GM21619 (cell line): Measurements from ENCODE around the gene RPL13A.
"Not testable (repeated sequence)": the region's sequence is repeated elsewhere in the genome, so short reads cannot be mapped to it uniquely, and the experiment has no call there.

Experiments used
- ATAC-seq: cut with Tn5 transposase; IDR thresholded peaks from one replicate; pipeline ENCODE4 v1.9.1; 2021; ENCODE audit not compliant: unreplicated experiment

The RPL13A gene

DNA sequence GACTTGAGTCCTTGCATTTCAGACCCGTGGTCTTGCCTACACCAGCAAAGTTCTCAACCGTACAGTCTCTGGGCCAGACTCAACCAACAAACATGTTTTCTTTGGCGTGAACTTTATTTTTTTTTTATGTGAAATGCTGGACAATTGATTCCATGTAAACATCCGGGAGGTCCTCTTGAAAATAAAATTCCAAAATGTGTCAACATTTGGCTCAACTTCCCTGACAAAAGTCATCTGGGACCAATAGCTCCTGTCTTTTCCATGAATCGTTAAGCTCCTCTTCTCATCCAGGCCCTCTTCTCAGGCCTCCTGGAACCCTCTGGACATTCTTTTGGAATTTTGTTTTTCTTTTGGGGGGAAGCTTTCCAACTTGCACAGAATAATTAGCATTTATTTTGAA is 31.6 kb upstream of the RPL13A start:
- no peak for ATAC-seq

GRCh38 chr19:49456326-49456725 is 31.1 kb upstream of the RPL13A start:
- ATAC-seq: no peak

- no peak for ATAC-seq
Observed at GRCh38 chr19:49458567-49458903, 28.9 kb upstream of the RPL13A start.

- no peak for ATAC-seq
Observed at GRCh38 chr19:49459388-49459787, 28.0 kb upstream of the RPL13A start.

DNA sequence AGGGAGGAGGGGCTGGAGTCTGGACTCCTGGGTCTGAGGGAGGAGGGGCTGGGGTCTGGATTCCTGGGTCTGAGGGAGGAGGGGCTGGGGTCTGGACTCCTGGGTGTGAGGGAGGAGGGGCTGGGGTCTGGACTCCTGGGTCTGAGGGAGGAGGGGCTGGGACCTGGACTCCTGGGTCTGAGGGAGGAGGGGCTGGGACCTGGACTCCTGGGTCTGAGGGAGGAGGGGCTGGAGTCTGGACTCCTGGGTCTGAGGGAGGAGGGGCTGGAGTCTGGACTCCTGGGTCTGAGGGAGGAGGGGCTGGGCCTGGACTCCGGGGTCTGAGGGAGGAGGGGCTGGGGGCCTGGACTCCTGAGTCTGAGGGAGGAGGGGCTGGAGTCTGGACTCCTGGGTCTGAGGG is 26.3 kb upstream of the RPL13A start:
- not testable (repeated sequence) for ATAC-seq

DNA sequence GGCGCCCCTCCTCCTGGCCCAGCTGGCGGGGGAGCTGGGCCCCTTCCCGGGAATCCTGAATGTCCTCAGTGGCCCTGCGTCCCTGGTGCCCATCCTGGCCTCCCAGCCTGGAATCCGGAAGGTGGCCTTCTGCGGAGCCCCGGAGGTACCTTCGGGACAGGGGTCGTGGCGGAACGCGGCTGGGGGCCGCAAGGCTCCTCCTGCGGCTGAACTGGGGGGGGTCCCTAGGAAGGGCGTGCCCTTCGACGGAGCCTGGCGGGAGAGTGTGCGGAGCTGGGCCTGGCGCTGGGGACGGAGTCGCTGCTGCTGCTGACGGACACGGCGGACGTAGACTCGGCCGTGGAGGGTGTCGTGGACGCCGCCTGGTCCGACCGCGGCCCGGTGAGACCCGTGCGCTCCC is 25.8 kb upstream of the RPL13A start:
- ATAC-seq: no peak

DNA sequence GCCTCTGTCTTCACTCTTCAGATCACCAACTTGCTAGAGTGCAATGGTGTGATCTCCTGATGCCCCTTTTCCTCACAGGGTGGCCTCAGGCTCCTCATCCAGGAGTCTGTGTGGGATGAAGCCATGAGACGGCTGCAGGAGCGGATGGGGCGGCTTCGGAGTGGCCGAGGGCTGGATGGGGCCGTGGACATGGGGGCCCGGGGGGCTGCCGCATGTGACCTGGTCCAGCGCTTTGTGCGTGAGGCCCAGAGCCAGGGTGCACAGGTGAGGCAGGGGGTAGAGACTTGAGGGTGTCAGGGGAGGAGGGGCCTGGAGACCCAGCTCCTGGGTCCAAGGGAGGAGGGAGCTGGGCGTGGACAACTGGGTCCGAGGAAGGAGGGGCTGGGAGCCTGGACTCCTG is 24.9 kb upstream of the RPL13A start:
- no peak for ATAC-seq

DNA sequence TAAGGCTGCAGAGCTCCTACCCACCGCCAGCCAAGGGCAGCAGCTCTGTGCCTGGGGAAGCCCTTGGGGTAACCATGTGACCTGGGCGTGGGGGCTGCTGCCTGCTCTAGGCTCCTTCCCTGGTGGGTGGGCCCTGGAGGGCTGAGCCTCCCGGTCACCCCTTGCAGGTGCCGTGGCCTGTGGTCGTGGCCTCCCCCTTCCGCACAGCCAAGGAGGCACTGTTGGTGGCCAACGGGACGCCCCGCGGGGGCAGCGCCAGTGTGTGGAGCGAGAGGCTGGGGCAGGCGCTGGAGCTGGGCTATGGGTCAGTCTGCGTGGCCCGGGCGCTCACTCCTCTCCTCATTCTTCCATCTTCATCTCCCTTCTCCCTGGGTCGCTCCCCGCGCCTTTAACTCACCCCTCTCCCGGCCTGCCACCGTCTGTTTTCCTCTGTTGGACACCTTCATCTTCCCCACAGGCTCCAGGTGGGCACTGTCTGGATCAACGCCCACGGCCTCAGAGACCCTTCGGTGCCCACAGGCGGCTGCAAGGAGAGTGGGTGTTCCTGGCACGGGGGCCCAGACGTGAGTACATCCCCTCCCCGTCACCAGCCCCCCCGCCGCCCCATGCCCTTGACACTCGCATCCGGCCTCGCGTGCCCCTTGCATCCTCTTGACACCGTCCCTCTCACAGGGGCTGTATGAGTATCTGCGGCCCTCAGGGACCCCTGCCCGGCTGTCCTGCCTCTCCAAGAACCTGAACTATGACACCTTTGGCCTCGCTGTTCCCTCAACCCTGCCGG is 23.3 kb upstream of the RPL13A start:
- no peak for ATAC-seq

GRCh38 chr19:49465371-49465770 is 22.0 kb upstream of the RPL13A start:
- ATAC-seq: no peak

- no peak for ATAC-seq
Observed at GRCh38 chr19:49468199-49468598, 19.2 kb upstream of the RPL13A start.

GRCh38 chr19:49468746-49469447 is 18.5 kb upstream of the RPL13A start:
- peak; percentile 62 for ATAC-seq

DNA sequence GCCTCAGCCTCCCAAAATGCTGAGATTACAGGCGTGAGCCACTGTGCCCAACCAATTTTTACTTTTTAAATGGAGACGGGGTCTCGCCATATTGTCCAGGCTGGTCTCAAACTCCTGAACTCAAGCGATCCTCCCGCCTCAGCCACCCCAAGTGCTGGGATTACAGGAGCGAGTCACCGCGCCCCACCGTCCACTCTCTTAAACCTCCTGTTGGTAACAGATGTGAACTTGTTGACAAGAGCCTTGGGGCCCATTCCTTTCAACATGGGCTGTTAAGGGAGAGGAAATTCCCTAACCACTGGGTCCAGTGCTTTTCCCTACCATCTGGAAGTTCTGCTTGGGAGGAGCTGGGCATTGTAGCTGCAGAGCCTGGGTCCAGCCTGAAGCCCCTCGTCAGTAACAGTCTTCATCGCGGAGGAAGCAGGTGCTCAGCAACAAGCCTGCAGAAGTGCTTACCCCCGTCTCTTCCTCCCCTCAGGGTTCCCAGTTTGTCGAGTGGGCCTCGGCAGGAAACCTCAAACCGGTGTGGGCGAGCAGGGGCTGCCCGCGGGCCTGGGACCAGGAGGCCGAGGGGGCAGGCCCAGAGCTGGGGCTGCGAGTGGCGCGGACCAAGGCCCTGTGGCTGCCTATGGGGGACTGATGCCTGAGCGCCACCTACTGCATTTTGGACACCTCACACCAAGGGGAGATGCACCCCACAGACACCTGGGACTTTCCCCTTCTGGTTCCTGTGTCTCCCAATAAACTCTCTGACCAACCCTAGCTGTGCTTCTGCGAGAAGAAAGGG is 17.4 kb upstream of the RPL13A start:
- ATAC-seq: no peak

DNA sequence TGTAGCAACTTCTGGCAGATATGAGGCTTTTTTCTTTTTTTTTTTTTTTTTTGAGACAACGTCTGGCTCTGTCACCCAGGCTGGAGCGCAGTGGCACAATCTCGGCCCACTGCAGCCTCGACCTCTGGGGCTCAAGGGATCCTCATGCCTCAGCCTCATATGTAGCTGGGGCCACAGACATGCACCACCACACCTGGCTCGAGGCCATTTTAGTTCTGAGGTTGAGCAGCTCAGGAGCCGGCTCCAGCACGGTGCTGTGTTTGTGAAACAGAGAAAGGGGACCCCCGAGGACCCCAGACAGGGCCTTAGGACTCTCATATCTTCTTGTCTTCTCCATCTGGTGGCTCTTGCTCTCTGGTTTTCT is 16.8 kb upstream of the RPL13A start:
- no peak for ATAC-seq

GRCh38 chr19:49472936-49473335 is 14.5 kb upstream of the RPL13A start:
- no peak for ATAC-seq

DNA sequence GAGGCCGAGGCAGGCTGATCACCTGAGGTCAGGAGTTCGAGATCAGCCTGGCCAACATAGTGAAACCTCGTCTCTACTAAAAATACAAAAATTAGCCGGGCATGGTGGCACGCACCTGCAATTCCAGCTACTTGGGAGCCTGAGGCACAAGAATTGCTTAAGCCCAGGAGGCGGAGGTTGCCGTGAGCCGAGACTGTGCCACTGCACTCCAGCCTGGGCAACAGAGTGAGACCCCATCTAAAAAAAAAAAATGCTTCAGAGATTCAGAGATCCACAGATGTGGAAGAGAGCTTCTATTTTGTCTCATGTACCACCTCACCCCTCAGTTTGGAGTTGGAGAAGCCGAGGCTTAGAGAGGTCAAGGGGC is 13.9 kb upstream of the RPL13A start:
- ATAC-seq: not testable (repeated sequence)

GRCh38 chr19:49473868-49474541 is 13.4 kb upstream of the RPL13A start, which contains the start of gene FLT3LG:
Gene FLT3LG, plus strand, starts transcription at chr19:49474215. Its CDS starts 425 bp downstream, at chr19:49474640.
- ATAC-seq: peak; percentile 49

DNA sequence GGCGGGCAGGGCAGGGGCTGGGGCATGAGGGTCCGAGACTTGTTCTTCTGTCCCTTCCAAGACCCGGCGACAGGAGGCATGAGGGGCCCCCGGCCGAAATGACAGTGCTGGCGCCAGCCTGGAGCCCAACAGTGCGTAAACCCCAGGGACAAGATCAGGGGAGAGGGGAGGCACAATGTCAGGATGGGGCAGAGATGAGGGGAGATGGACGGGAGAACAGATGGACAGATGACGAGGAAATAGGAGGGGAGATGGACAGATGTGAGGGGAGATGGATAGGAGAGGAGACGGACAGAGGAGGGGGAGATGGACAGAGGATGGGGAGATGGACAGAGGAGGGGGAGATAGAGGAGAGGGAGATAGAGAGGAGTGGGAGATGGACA is 12.9 kb upstream of the RPL13A start:
- ATAC-seq: no peak

- ATAC-seq: no peak
Observed at GRCh38 chr19:49475191-49475917, 12.1 kb upstream of the RPL13A start.

DNA sequence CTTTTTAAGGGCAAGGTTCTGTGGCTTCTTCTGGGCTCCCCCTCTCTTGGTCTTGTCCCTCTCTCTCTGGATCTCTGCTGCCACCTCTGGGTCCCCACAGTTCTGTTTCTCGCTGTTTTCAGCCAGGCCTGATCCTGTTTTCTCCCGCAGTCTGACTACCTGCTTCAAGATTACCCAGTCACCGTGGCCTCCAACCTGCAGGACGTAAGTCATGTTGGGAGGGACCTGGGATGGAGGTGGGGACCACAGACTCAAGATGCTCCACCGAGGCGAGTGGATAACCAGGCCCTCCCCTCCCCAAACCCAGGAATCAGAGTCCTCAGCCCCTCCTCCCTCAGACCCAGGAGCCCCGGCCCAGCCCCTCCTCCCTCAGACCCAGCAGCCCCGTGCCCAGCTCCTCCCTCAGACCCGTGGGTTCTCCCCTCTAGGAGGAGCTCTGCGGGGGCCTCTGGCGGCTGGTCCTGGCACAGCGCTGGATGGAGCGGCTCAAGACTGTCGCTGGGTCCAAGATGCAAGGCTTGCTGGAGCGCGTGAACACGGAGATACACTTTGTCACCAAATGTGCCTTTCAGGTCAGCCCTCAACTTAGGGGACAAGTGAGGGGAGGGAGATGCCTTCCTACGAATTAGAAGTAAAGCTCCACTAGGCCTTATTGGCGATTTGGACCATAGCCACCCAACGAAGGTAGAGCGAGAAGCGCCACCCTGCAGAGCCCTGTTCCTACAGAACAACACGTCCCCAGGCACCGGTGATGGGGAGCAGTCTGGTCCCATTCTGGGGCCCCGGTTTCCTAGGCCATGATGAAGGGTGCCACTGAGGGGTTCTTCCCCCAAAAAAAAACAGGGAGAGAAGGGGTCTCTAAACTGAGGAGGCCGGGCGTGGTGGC is 11.2 kb upstream of the RPL13A start:
- ATAC-seq: no peak
